Measurements from ENCODE around the gene ADA.
"Not testable (repeated sequence)": the region's sequence is repeated elsewhere in the genome, so short reads cannot be mapped to it uniquely, and the experiment has no call there.

The ADA gene

GRCh38 chr20:44678242-44678641, 26.7 kb upstream of the ADA start:
- no peak for DNase-seq

GRCh38 chr20:44672318-44672902, 20.9 kb upstream of the ADA start:
- DNase-seq = not testable (repeated sequence)

GRCh38 chr20:44671541-44671940, 20.0 kb upstream of the ADA start:
- peak; percentile 58 for DNase-seq

GRCh38 chr20:44670851-44671250, 19.4 kb upstream of the ADA start:
- DNase-seq = not testable (repeated sequence)

- DNase-seq = no peak
Measured at GRCh38 chr20:44666066-44666465, 14.6 kb upstream of the ADA start.

GRCh38 chr20:44664131-44664530, 12.6 kb upstream of the ADA start:
- DNase-seq = no peak

- DNase-seq = no peak
Measured at GRCh38 chr20:44662261-44662660, 10.8 kb upstream of the ADA start.

- no peak for DNase-seq
Measured at GRCh38 chr20:44660581-44660980, 9.1 kb upstream of the ADA start.

- no peak for DNase-seq
Measured at GRCh38 chr20:44659931-44660330, 8.4 kb upstream of the ADA start.

GRCh38 chr20:44658810-44659209, 7.3 kb upstream of the ADA start:
- DNase-seq = no peak

- no peak for DNase-seq
Measured at GRCh38 chr20:44657875-44658274, 6.4 kb upstream of the ADA start.

GRCh38 chr20:44656448-44656847, 4.9 kb upstream of the ADA start:
- DNase-seq = no peak

- DNase-seq = not testable (repeated sequence)
Measured at GRCh38 chr20:44654210-44654609, 2.7 kb upstream of the ADA start.

GRCh38 chr20:44653546-44653945, 2.0 kb upstream of the ADA start:
- no peak for DNase-seq

- no peak for DNase-seq
Measured at GRCh38 chr20:44651434-44651683, 140 bp downstream of the ADA start.

GRCh38 chr20:44650771-44651433, 597 bp downstream of the ADA start:
- peak; percentile 39 for DNase-seq

- DNase-seq = no peak
Measured at GRCh38 chr20:44649976-44650375, 1.5 kb downstream of the ADA start.

GRCh38 chr20:44649126-44649525, 2.4 kb downstream of the ADA start:
- DNase-seq = no peak

GRCh38 chr20:44648579-44648978, 2.9 kb downstream of the ADA start:
- no peak for DNase-seq

- no peak for DNase-seq
Measured at GRCh38 chr20:44648068-44648467, 3.4 kb downstream of the ADA start.

GRCh38 chr20:44646641-44647274, 4.7 kb downstream of the ADA start:
- DNase-seq = no peak

- DNase-seq = peak; percentile 16
Measured at GRCh38 chr20:44646023-44646640, 5.4 kb downstream of the ADA start.

GRCh38 chr20:44644667-44645131, 6.8 kb downstream of the ADA start:
- peak; percentile 20 for DNase-seq

GRCh38 chr20:44644230-44644617, 7.3 kb downstream of the ADA start:
- DNase-seq = no peak
